GM21619 (cell line): Measurements from ENCODE around the gene H1-8.

Experiments
- ATAC-seq: cut with Tn5 transposase; IDR thresholded peaks from one replicate; pipeline ENCODE4 v1.9.1; 2021; ENCODE audit not compliant: unreplicated experiment

Gene H1-8

GRCh38 chr3:129571605-129572547 lies 28.9 kb downstream of the H1-8 start:
- no peak for ATAC-seq

GRCh38 chr3:129572603-129573002 lies 29.6 kb downstream of the H1-8 start:
- no peak for ATAC-seq

- no peak for ATAC-seq
These were observed 30.5 kb downstream of the H1-8 start for GRCh38 chr3:129573493-129573892.

- ATAC-seq, result no peak
These were observed 31.2 kb downstream of the H1-8 start for GRCh38 chr3:129574206-129574605.

- ATAC-seq, result no peak
These were observed 32.4 kb downstream of the H1-8 start for GRCh38 chr3:129575233-129575996.

GRCh38 chr3:129575997-129576384 lies 33.0 kb downstream of the H1-8 start:
- ATAC-seq, result no peak

GRCh38 chr3:129576514-129577352 lies 33.8 kb downstream of the H1-8 start:
- ATAC-seq, result peak; percentile 53

GRCh38 chr3:129577366-129577765 lies 34.4 kb downstream of the H1-8 start:
- no peak for ATAC-seq

- peak; percentile 53 for ATAC-seq
These were observed 35.2 kb downstream of the H1-8 start for GRCh38 chr3:129577925-129578786.

GRCh38 chr3:129579991-129580390 lies 37.0 kb downstream of the H1-8 start:
- ATAC-seq, result no peak

- no peak for ATAC-seq
These were observed 38.6 kb downstream of the H1-8 start for GRCh38 chr3:129581623-129582022.

GRCh38 chr3:129582799-129583198 lies 39.8 kb downstream of the H1-8 start:
- ATAC-seq, result no peak

GRCh38 chr3:129583289-129583688 lies 40.3 kb downstream of the H1-8 start:
- ATAC-seq, result no peak

- ATAC-seq, result no peak
These were observed 41.7 kb downstream of the H1-8 start for GRCh38 chr3:129584631-129585030.

GRCh38 chr3:129585949-129586657 lies 43.1 kb downstream of the H1-8 start:
- ATAC-seq, result no peak

GRCh38 chr3:129586746-129587430 lies 43.9 kb downstream of the H1-8 start:
- no peak for ATAC-seq

GRCh38 chr3:129587566-129588210 lies 44.7 kb downstream of the H1-8 start:
- ATAC-seq, result no peak

- no peak for ATAC-seq
These were observed 47.2 kb downstream of the H1-8 start for GRCh38 chr3:129590215-129590614.
